Measurements from ENCODE around the gene HDAC4. TPM values are rescaled to one million over a fixed set of nuclear protein-coding genes. Genes with fewer than 3 reads are reported as not detected.

Gene HDAC4
- total and polyA plus RNA-seq, 2 of the 8 experiments (the other 6 are each of a cell fraction or from before 2014, with no cell fraction given): 15.4 to 31.5 TPM

GRCh38 chr2:239215136-239215925 is 185.5 kb downstream of the HDAC4 start (continued):
- TF ChIP-seq BCL11A (IDR thresholded peaks at IDR 0.05; ENCODE audit: low read depth in 2 of 2, low read length in 2 of 2) (no peak), JUND (IDR thresholded peaks at IDR 0.05; ENCODE audit: low read length) (no peak)

Data from H1 (cell line).